ENCODE results near the gene ICA1.

ICA1 gene

DNA sequence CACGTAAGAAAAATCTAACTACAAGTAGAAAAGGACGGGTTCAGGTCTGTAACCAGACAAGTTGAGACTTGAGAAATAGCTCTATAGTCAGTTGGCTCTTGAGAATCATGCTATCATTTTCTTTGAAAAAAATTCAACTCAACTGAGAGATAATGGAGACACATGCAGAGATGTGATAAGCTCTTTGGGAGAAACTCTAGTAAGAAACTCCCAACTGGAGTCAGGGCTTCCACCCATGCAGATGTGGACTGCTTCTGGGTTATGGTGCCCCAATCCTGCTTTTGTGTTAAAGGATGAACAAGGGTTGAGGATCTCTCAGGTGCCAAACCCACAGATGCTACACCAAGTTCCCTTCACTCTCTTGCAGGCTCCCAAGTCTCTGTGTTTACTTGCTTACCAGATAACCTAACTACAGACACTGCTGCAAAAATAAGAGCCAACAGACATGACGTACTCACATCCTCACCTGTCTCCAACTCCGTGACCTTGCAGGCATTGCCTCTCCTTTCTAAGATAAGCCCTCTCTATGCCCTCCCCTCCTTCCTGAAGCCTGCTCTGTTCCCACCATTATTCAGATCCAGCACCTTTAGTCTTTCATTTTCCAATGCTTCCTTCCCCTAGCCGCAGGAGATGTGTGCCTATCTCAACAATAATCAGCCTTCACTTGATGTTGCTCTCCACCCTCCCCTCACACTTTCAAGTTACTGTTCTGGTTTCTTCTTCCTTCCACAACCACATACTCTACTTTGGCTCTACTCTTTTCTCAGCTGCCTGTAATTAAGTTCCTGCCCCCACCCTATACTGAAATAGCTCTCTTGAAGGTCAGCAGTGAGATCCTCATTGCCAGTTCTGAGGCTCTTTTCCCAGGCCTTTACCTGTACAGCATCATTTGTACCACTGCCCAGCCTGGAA, 130.0 kb downstream of the ICA1 start:
- Histone ChIP-seq H3F3A (ENCODE audit: low read depth) (peaks cover 6% of the 10 kb centered on the region; the same call in 1 of the 2 replicates), H3K9me3 (ENCODE audit: insufficient read depth, low read depth, low read length) (no peaks in the 10 kb centered on the region), H3K4me2 (ENCODE audit: low read depth, low read length, poor library complexity, severe bottlenecking) (peak overlapping the region; percentile 72), H3K27me3 (ENCODE audit: insufficient read depth, low read length, poor library complexity, severe bottlenecking) (no peaks in the 10 kb centered on the region), H3K4me3 (ENCODE audit: low read length, poor library complexity, severe bottlenecking) (peak overlapping the region; percentile 46), H3K9ac (ENCODE audit: low read depth, low read length, poor library complexity, severe bottlenecking) (peak overlapping the region; percentile 64), H3K4me1 (ENCODE audit: insufficient read depth, low read length, poor library complexity, severe bottlenecking) (peaks cover 72% of the 10 kb centered on the region), H3K9me2 (replicated peaks; ENCODE audit: low read depth, low read length) (no peaks in the 10 kb centered on the region), H2AFZ (ENCODE audit: low read length) (no peak overlapping the region), H4K20me1 (ENCODE audit: insufficient read depth, low read length, poor library complexity, severe bottlenecking) (no peaks in the 10 kb centered on the region), H3K36me3 (ENCODE audit: insufficient read depth, low read length) (no peaks in the 10 kb centered on the region), H3K79me2 (ENCODE audit: insufficient read depth, low read length) (no peaks in the 10 kb centered on the region)
- TF ChIP-seq, protein P1, sequence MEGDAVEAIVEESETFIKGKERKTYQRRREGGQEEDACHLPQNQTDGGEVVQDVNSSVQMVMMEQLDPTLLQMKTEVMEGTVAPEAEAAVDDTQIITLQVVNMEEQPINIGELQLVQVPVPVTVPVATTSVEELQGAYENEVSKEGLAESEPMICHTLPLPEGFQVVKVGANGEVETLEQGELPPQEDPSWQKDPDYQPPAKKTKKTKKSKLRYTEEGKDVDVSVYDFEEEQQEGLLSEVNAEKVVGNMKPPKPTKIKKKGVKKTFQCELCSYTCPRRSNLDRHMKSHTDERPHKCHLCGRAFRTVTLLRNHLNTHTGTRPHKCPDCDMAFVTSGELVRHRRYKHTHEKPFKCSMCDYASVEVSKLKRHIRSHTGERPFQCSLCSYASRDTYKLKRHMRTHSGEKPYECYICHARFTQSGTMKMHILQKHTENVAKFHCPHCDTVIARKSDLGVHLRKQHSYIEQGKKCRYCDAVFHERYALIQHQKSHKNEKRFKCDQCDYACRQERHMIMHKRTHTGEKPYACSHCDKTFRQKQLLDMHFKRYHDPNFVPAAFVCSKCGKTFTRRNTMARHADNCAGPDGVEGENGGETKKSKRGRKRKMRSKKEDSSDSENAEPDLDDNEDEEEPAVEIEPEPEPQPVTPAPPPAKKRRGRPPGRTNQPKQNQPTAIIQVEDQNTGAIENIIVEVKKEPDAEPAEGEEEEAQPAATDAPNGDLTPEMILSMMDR (conservative IDR thresholded peaks at IDR 0.05; ENCODE audit: low read length), result no peak
- TF ChIP-seq EZH2phosphoT487 (IDR thresholded peaks at IDR 0.05; ENCODE audit: borderline replicate concordance), result no peak

DNA sequence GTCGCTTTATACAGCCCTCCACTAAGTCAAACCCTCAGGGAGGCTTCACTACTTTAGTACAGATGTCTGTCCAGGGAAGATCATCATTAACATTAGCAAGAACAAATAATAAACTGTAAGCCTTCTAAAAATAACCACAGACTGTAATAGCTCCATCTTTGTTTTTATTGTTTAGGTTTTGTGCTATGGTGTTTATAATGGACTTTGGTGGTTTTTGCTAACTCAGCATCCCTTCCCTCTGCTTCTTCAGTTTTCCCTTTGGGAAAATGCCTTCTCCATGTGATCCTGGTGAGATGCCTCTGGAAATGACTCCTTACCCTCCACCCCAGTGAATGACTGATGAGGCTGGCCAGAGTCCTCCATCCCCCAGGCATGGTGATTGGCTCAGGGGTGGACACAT, 131.3 kb downstream of the ICA1 start:
- Histone ChIP-seq H4K20me1 (ENCODE audit: insufficient read depth, low read length, poor library complexity, severe bottlenecking) (no peaks in the 10 kb centered on the region), H3K4me3 (ENCODE audit: low read length, poor library complexity, severe bottlenecking) (no peak overlapping the region), H3K4me2 (ENCODE audit: low read depth, low read length, poor library complexity, severe bottlenecking) (no peak overlapping the region), H2AFZ (ENCODE audit: low read length) (no peak overlapping the region), H3K36me3 (ENCODE audit: insufficient read depth, low read length) (no peaks in the 10 kb centered on the region), H3K9ac (ENCODE audit: low read depth, low read length, poor library complexity, severe bottlenecking) (peak overlapping the region; percentile 64), H3K27me3 (ENCODE audit: insufficient read depth, low read length, poor library complexity, severe bottlenecking) (no peaks in the 10 kb centered on the region), H3K4me1 (ENCODE audit: insufficient read depth, low read length, poor library complexity, severe bottlenecking) (peaks cover 85% of the 10 kb centered on the region), H3K9me2 (replicated peaks; ENCODE audit: low read depth, low read length) (no peaks in the 10 kb centered on the region), H3K79me2 (ENCODE audit: insufficient read depth, low read length) (no peaks in the 10 kb centered on the region), H3K9me3 (ENCODE audit: insufficient read depth, low read depth, low read length) (no peaks in the 10 kb centered on the region), H3F3A (ENCODE audit: low read depth) (peaks cover 6% of the 10 kb centered on the region; the same call in 1 of the 2 replicates)
- TF ChIP-seq, protein P1 (conservative IDR thresholded peaks at IDR 0.05; ENCODE audit: low read length), result no peak
- no peak for TF ChIP-seq EZH2phosphoT487 (IDR thresholded peaks at IDR 0.05; ENCODE audit: borderline replicate concordance)

GRCh38 chr7:8129318-8129659, 132.7 kb downstream of the ICA1 start:
- peaks cover 13% of the 10 kb centered on the region; the same call in 1 of the 2 replicates for H3F3A ChIP-seq (ENCODE audit: low read depth)
- peak overlapping the region; percentile 50 for H3K9ac ChIP-seq (ENCODE audit: low read depth, low read length, poor library complexity, severe bottlenecking)
- peaks cover 93% of the 10 kb centered on the region for H3K4me1 ChIP-seq (ENCODE audit: insufficient read depth, low read length, poor library complexity, severe bottlenecking)
- no peaks in the 10 kb centered on the region for H3K9me2 ChIP-seq (replicated peaks; ENCODE audit: low read depth, low read length)
- no peaks in the 10 kb centered on the region for H3K27me3 ChIP-seq (ENCODE audit: insufficient read depth, low read length, poor library complexity, severe bottlenecking)
- H3K79me2 ChIP-seq (ENCODE audit: insufficient read depth, low read length), result no peaks in the 10 kb centered on the region
- H3K9me3 ChIP-seq (ENCODE audit: insufficient read depth, low read depth, low read length), result no peaks in the 10 kb centered on the region
- no peak overlapping the region for H2AFZ ChIP-seq (ENCODE audit: low read length)
- TF ChIP-seq, protein P1 (conservative IDR thresholded peaks at IDR 0.05; ENCODE audit: low read length), result no peak
- no peak for TF ChIP-seq EZH2phosphoT487 (IDR thresholded peaks at IDR 0.05; ENCODE audit: borderline replicate concordance)
- no peaks in the 10 kb centered on the region for H3K36me3 ChIP-seq (ENCODE audit: insufficient read depth, low read length)
- no peaks in the 10 kb centered on the region for H4K20me1 ChIP-seq (ENCODE audit: insufficient read depth, low read length, poor library complexity, severe bottlenecking)
- H3K4me2 ChIP-seq (ENCODE audit: low read depth, low read length, poor library complexity, severe bottlenecking), result peak overlapping the region; percentile 47
- peak overlapping the region; percentile 0 for H3K4me3 ChIP-seq (ENCODE audit: low read length, poor library complexity, severe bottlenecking)
